ENCODE results near the gene TAF1C.

- TF ChIP-seq POLR2AphosphoS5 (IDR thresholded peaks at IDR 0.05; ENCODE audit: insufficient read depth in 1 of 2, low read depth in 1 of 2) (no peak), CTCF (IDR thresholded peaks at IDR 0.05) (no peak)
These were observed 27.1 kb downstream of the TAF1C start for GRCh38 chr16:84159800-84160199.
